Stimulated activated naive CD4-positive, alpha-beta T cell treated with Interleukin-2 at 50 U/mL for 16 hours (primary cell): ENCODE data around the gene PRKAR2B.

Experiments
- DNase-seq: peaks from one replicate; lab custom pipeline; 2025; lab: John Stamatoyannopoulos, UW

PRKAR2B gene

GRCh38 chr7:107186240-107186639 lies 141.7 kb downstream of the PRKAR2B start:
- no peak for DNase-seq

- DNase-seq: no peak
These were observed 143.3 kb downstream of the PRKAR2B start for GRCh38 chr7:107187774-107188173.

GRCh38 chr7:107190090-107190489 lies 145.6 kb downstream of the PRKAR2B start:
- DNase-seq: no peak

GRCh38 chr7:107194052-107194451 lies 149.5 kb downstream of the PRKAR2B start:
- DNase-seq: no peak

- no peak for DNase-seq
These were observed 152.5 kb downstream of the PRKAR2B start for GRCh38 chr7:107196834-107197610.

- DNase-seq: no peak
These were observed 157.4 kb downstream of the PRKAR2B start for GRCh38 chr7:107201795-107202450.

- DNase-seq: no peak
These were observed 159.1 kb downstream of the PRKAR2B start for GRCh38 chr7:107203607-107204006.

- no peak for DNase-seq
These were observed 161.6 kb downstream of the PRKAR2B start for GRCh38 chr7:107206136-107206535.

- no peak for DNase-seq
These were observed 162.2 kb downstream of the PRKAR2B start for GRCh38 chr7:107206706-107207105.

- no peak for DNase-seq
These were observed 163.0 kb downstream of the PRKAR2B start for GRCh38 chr7:107207459-107207858.

- DNase-seq: no peak
These were observed 163.6 kb downstream of the PRKAR2B start for GRCh38 chr7:107208024-107208521.

GRCh38 chr7:107208563-107208962 lies 164.1 kb downstream of the PRKAR2B start:
- no peak for DNase-seq

- no peak for DNase-seq
These were observed 165.1 kb downstream of the PRKAR2B start for GRCh38 chr7:107209565-107209964.

- DNase-seq: no peak
These were observed 165.9 kb downstream of the PRKAR2B start for GRCh38 chr7:107210400-107210799.
